Suprapubic skin (tissue), 3 donors: ENCODE data around the gene NUP93.

Experiments used
- POLR2AphosphoS5 ChIP-seq, 3 donors: sonication (generic); formaldehyde crosslinking; IDR thresholded peaks; one replicate each; pipeline ENCODE4 v1.6.1; 2017; ENCODE audit warnings: antibody characterized with exemption in 3 of 3
- TF ChIP-seq, protein P1 (sequence below), 2 donors: fragments of 200-600 bp in 1 of 2; fragments of 450-650 bp in 1 of 2; sonication (generic) in 1 of 2; IDR thresholded peaks; one replicate each; pipeline ENCODE4 v1.5.1; 2016 to 2019; ENCODE audit warnings: antibody characterized with exemption in 2 of 2, mild to moderate bottlenecking in 1 of 2, moderate library complexity in 1 of 2

DNA sequence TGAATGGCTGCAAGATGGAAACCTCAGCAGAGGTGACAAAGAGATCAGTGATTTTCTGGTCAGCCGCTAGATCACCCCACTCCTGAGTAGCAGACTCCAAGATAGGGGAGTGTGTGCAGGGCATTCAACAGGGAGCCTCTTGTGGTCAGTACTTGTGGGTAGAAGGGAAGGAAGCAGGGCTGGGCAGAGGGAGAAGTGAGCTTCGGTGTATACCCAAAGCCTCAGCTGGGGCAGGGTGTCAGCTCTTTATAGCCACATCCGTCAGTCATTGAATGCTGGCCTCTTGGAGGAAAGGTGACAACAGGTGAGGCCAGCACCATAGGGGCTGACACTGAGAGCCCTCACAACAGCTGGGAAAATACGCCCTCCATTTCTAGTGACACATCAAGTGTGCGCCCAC lies 132.8 kb downstream of the NUP93 start:
- TF ChIP-seq, protein P1, sequence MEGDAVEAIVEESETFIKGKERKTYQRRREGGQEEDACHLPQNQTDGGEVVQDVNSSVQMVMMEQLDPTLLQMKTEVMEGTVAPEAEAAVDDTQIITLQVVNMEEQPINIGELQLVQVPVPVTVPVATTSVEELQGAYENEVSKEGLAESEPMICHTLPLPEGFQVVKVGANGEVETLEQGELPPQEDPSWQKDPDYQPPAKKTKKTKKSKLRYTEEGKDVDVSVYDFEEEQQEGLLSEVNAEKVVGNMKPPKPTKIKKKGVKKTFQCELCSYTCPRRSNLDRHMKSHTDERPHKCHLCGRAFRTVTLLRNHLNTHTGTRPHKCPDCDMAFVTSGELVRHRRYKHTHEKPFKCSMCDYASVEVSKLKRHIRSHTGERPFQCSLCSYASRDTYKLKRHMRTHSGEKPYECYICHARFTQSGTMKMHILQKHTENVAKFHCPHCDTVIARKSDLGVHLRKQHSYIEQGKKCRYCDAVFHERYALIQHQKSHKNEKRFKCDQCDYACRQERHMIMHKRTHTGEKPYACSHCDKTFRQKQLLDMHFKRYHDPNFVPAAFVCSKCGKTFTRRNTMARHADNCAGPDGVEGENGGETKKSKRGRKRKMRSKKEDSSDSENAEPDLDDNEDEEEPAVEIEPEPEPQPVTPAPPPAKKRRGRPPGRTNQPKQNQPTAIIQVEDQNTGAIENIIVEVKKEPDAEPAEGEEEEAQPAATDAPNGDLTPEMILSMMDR (IDR thresholded peaks at IDR 0.05), result no peak
- no peak for TF ChIP-seq POLR2AphosphoS5 (IDR thresholded peaks at IDR 0.05)
